GM18508 (cell line): ENCODE measurements around the gene GABBR2.
A peak's percentile ranks its signal among the peaks of the same experiment; 100 is the strongest.

Experiments
- ATAC-seq: cut with Tn5 transposase; IDR thresholded peaks from one replicate; pipeline ENCODE4 v1.9.1; 2021; ENCODE audit warnings: moderate number of reproducible peaks; ENCODE audit not compliant: insufficient read depth, unreplicated experiment

The GABBR2 gene

DNA sequence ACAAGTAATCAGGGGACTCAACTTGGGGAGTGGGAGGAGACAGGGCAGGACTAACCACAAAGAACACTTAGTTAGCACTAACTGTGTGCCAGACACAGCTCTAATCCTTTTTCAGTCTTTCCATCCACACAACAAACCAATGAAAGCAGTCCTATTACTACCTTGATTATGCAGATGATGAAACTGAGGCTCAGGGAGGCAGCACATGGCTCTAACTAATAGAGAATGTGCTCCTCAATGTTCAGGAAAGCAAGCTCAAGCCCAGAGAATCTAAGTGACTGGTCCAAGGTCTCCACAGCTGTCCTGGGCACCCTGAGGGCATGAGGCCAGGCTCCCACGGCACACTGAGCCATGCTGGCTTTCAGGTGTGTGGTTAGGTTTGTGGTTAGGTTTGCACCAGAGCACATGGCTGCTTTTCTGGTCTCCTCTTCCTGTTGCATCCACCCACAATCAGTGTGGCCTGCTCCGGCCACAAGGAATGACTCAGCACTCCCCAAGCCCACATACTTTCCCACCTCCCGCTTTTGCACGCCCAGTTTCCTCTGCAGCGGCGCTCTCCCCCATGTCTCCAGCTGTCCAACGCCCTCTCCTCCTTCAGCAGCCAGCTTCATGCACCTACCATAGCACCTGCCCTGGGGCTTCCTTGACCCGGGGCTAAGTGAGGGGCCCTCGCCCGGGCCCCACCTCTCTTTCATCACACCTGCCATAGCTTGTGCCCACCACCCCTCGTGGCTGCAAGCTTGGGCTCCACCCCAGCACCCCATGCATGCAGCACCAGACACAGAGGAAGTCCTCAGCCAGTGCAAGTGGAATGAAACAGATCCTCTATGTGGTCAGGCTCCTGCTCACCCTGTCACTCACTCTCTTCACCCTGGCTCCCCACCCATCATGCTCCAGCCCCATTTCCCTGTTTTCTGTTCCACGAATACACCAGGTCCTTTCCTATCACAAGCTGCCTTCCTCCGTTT, 133.1 kb downstream of the GABBR2 start:
- ATAC-seq, result peak; percentile 77

DNA sequence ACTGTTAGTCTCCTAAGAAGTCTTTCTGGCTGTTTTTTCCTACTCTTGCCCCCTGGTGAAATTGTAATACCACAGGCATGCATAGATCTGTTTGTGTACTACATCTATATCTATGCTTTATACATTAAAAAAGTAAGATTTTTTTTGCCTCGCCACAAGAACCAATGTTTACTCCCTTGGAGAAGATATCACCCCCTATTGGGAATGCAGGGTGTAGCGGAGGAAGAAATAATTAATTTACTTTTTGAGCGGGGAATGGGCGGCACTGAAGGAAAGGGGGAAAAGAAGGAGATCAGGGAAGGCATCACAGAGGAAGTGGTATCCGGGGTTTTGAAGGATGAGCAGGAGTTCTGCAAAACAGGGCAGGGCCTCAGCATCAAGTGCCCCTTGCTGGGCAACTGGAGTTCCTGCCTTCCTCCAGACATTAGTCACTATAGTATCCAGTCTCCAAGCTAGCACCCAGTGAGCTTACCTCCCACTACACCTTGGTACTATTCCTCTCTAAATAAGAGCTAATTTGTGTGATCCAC, 134.9 kb downstream of the GABBR2 start:
- no peak for ATAC-seq

DNA sequence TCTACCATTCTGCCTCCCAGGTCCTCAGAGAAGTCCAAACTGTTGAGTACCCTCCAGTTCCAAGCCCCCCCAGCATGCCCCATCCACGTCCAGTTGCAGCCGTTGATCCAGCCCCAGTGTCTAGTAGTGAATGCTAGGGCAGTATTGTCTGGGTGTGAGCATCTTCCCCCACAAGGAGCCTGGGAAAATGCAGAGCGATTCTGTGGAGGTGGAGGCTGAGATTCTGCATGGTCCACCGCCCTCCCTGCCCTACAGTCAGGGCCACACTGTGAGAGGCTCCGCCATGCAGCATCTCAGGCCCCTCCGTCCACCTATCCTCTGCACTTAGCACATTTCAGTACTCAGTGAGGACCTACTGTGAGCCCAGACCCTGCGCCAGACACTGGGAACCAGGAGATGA, 135.9 kb downstream of the GABBR2 start:
- no peak for ATAC-seq

DNA sequence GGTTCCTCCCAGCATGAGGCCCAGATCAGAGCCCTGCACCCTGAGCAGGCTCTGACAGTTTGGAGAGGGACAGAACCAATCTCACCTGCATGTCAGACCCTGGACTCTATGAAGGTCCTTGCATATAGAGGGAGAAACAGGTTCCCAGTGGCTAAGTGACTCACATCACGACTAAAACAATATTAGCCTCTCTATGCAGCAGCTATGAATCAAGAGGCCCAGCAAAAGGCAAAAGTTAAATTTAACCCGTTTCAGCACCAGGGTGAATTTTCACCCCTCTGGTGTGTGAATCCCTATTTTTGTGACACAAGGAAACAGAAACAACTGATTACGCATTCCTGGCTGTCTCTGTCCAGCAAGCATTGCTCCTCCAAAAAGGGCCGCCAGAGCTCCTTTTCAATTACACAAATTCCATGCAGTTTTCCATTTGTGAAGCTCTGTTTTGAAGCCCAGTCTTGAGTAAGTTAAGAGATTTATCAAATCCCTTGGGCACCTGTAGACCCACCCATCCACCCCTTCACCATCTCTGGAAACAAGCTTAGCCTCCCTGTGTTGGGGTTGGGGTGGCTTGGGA, 136.6 kb downstream of the GABBR2 start:
- no peak for ATAC-seq

DNA sequence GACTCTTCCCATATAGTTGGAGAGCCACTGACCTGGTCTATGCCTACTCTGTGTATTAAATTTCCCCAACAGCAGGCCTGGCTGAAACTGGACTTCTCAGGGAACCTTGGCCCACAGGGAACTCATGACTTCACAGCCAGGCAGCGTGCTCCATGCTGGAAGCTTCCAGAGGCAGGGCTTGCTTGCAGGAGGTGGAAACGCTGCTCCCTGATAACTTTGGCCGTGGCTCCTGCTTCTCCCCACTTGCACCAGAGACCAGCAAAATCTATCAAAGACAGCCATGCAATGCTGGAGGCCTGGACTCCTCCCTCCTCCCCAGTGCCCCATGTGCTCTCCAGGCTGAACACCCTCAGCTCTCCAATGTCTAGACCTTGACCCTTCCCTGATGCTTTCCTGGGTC, 137.1 kb downstream of the GABBR2 start:
- ATAC-seq, result no peak

DNA sequence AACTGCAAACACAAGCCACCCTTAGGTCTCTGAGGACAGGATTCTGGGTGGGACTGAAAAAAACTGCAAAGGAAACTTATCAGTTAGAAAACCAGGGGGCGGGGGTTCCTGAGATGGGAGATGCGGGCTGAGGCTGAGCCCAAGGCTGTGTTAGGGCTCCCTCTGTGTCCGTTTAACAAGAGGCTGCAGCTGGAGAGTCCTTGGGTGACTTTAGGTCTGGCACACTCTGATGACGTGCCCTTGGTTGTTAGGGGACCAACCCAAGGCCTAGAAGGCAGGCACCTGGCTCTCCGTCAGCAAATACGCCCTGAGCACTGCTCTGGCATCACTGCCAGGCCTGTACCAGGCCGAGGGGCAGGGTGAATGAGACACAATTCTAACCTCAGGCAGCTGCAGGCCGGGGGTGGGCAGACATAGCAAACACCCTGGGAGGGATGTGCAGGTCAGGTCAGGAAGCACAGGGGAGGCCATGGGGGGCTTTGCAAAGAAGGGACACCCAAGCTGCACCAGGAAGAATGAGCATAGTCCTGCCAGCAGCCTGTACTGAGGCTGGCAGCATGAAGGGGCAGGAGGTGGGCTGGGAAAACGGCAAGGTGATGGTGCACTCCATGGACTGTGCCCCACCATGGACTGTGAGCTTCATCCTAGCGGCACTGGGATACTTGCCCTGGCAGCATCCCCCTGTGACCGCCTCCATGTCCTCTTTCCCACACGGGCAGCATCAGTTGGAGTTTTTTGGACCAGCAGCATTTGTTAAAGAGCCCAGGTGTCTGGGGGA, 137.9 kb downstream of the GABBR2 start:
- ATAC-seq, result no peak

DNA sequence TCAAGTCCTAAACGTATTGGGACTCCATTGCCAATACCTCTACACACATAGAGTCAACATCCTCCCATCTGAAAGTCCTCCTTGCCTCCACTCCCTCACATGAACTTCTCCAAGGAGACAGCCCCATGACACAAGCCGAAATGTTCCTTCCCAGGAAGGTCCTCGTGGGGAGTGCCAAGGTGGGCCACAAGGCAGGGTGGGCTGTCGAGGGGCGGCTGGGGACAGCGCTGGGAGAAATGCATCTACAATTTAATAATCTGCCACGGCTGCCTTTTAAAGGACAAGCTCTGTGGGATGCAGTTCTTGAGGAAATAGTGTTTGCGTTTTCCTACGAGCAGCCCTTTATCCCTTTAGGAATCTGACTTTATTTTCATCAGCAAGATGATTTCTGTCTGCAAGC, 138.7 kb downstream of the GABBR2 start:
- no peak for ATAC-seq

DNA sequence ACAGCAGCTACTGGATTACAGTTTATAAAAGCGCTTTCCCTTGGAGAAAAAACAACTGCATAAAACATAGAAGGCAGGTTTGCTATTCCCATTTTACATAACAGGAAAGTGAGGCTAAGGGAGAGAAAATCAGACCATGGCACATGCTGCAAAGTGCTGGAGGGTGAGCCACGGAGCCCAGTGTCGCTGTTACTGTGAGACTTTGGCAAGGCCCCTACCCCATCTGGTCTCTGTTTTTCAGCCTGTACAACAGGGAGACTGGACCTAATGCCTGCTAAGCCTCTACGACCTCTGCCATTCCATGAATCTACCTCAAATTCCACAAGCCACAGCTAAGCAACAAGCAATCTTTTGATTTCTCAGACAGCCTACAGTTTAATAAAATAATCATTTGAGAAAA, 139.2 kb downstream of the GABBR2 start:
- ATAC-seq, result no peak

DNA sequence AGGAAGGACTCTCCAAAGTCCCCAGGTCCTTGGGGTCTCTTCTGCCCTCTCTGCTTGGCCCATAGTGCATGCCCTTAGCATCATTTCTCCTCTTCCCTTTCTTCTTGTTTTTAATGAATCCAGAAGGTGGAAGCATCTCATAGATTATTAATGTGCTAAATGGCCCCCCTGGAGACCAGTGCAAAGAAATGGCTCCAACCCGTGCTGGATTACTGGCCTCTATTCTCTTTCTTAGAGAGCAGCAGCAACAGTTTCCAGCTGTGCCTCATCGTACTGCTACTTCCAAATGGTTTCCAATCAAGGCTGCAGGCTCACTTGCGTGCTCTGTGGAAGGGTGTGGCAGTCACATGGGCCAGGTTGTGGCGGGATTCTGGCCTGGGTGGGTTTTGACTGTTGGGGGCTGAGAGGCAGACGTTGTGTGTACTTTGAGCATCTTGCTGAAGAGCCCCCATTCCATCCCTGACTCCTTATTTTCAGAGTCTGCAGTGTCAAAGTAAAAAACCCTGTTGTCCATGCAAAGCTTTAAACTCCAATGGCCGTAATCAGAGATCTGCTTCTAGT, 139.7 kb downstream of the GABBR2 start:
- ATAC-seq, result no peak

DNA sequence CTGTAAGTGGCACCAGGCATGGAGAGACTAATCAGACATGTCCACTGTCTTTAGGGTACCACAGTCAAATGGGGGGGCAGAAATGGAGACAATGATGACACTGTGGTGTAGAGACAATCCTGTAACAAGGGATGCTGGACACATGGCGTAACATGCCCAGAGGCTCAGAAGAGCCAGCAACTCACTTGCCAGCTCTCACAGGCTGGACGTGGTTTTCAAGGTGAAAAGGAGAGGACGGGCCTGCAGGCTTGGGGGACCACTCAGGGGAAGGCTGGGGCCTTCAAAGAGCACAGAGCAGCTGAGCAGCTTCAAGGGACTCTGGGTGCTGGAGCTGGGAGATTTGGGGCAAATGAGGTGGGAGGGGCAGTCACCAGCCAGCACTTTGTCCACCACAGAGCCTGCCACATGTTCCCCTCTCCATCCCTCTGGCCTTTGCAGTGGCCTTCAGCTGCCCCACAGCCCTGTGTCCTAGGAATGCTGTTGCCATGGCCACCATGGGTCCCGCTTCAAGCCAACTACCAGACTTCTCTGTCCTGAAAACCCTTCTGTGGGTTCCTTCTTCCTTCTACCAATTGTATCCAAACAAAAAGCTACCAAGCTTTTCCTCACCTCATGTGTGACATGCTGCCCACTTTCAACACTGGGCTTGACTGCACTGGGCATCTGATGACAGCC, 140.4 kb downstream of the GABBR2 start:
- no peak for ATAC-seq

DNA sequence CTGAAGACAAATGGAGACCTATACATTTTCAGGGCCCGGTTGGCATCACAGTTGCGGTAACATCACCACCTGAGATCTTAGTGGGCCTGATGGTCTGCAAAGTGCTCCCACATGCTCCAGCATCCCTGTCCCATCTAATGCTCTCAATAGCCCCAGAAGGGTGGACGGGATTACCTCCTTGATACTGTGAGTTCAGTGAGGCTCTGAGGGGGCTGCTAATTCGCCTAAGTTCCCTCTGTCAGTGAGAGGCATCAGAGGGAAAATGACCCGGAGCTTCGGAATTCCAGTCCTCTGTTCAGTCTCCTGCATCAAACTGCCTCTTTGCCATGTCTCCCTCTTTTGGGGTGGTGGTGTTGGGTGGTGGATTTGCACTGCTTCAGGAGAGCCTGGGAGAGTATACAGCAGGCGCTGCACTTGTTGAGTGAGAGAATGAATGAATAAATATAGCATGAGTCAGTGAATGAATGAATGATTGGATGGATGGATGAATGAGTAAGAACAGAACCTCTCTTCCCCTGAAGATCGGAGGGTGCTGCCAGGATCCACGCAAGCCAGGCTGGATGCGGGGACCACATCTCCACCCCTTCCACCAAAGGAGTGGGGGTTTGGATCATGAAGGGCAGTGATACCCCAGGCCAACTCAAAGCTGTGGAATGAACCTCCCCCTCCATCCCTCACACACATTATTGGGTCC, 141.0 kb downstream of the GABBR2 start:
- ATAC-seq, result no peak

DNA sequence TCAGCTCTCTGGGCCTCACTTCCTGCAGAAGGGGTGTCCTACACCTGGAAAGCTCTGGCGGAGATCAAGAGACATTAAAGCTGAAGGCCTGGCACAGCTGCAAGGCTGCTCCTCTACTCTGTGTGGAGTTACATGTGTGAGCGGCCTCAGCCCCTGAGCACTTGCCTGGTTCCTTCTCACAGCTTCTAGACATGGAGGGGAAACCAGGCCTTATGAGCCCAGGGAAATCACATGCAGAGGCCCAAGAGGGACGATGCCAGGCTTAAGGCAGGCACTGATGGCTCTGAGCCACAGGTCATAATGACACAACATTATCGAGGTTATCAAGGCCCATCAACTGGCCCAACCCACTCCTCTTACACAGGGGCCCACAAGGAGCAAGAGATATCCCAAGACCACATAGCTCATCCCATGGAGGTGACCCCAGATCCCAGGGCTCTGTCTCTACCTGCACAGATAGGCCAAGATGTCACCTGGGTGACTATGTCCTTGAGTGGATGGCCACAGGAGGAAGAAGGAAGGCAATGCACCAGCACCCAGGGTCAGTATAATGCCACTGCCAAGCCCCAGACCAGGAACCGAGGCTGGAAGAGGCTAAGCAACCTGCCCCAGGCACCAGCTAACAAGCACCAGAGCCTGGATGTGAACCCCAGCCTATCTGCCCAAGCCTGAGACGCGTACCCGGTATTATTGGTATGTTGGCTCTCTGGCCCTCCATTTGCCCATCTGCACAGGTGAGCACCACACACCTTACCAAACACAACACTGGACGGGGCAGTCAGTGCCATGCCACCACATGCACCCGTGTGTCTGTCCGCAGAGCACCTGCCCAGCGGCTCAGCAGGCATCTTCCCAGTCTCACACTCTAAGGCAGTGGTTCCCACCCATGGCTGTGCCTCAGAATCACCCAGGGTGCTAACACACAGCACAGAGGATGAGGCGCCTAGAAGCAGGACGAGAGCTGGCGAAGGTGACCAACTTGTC, 143.3 kb downstream of the GABBR2 start:
- ATAC-seq, result no peak

DNA sequence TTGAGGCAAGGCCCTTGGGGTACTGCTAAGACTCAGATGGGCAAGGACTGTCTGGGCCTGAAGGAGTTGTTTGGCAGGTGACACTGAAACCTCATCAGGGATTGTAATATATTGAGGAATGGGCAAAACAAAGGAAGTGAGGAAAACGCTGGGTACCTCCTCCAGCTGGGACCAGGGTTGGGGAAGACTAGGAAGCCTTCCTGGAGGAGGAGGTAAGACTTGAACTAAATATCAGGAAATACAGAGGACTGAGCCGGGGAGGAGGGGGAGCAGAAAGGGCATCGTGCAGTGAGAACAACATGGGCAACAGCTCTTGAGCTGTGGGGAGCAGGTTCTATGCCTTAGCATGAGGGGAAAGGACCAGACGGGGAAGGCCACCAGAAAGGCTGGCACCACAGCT, 144.0 kb downstream of the GABBR2 start:
- no peak for ATAC-seq

DNA sequence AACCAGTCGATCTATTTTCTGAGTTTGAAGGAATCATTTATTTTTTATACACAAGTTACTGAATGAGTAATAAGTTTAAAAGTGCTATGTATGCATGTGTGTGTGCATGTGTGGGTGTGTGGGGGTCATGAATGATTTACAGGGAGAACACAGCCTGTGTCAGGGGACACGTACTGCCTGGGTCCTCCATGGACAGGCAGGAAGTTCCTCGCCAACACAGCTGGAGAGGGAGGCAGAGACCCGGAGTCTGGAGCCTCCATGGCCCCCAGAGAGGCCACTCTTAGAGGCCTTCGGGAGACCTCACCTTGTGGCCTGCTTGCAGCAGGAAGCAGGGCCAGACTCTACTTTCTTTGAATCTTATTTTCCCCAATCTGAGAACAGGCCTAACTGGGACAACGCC, 144.7 kb downstream of the GABBR2 start:
- ATAC-seq, result no peak

DNA sequence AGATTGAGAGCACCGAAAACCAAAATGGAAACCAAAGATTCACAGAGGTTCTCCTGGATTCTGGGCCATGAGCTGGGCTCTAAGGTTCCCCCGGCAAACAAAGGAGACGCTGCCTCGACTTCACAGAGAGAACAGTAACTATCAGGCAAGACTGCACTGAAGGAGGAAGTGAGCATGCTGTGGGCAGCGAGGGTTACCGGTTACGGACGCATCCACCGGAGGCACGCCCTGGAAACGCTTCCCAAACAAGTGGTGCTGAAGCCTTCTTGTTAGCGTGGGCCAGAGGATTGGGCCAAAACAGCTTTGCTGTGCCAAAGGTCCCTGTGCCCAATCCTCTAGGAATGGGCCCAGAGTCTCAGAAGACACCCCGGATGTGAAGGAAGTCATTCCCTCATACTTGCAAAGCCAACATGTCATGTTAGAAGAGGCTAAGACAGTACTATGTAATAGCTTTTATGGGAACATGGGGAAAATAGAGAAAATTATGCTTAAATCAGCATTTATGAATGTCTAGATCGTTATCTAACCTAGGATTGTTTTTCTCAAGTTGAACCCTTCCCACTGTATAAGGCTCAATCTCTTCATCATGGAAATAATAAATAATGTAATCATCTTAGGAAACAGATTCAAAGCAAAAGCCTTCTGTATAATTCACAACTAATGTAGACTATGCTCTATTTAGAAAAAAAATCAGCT, 145.4 kb downstream of the GABBR2 start:
- ATAC-seq, result no peak

DNA sequence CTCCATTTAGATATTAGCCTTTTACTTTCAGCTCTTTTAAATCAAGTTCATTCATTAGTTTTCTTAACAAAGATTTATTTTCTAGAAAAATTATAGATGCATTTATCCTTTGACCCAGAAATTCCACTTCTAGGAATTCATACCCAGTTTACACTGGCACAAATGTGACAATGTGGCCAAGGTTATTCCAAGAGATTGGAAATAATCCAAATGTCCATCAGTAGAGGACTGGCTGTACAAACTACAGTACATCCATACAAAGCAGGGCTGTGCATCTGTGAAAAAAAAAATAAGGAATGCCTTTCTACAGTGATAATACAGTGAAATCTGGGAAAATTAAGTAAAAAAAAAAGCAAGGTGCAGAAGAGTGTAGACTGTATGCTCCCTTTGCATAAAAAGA, 149.2 kb downstream of the GABBR2 start:
- ATAC-seq, result no peak

DNA sequence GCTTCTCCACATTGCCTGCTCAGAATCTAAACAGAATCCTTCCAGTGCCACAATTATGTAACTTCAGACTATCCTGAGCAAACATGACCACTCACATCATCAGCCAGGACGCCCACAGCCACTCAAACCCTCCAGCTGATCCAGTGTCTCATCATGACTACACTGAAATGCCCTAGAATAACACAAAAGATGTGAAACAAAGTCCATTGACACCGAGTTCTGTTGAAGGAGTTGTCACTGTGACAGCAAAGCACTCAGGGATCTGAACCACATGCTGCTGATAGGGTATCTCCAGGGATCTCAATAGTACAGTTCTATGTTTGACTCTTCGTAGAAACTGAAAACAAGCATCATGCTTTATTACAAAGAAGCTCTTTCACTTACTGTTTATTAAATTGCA, 150.2 kb downstream of the GABBR2 start:
- no peak for ATAC-seq

DNA sequence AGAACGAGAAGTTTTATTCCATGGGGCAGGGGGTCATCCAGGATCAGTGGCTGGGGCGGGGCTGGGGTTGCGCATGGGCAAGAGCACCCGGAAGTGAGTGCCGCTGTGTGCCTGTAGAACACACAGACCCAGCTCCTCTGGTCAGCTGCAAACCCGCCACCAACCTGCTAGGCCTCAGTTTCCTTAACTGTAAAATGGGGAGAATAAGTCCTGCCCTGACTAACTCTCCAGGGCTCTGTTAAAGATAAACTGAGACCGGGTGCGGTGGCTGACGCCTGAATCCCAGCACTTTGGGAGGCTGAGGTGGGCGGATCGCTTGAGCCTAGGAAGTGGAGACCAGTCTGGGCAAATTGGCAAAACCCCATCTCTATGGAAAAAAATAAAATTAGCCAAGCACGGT, 152.2 kb downstream of the GABBR2 start:
- no peak for ATAC-seq
